WI38 (cell line): Measurements from ENCODE around the gene CEP112.

ENCODE experiments used
- H3K4me3 ChIP-seq: 2 replicates; pipeline ENCODE4 v1.5.1; 2011; ENCODE audit warnings: low read depth, mild to moderate bottlenecking, control low read depth, low read length
- TF ChIP-seq, protein P1 (sequence below): IDR thresholded peaks from 2 replicates; pipeline ENCODE4 v1.5.1; 2012; ENCODE audit warnings: low read depth, mild to moderate bottlenecking, control low read depth, low read length

Gene CEP112

DNA sequence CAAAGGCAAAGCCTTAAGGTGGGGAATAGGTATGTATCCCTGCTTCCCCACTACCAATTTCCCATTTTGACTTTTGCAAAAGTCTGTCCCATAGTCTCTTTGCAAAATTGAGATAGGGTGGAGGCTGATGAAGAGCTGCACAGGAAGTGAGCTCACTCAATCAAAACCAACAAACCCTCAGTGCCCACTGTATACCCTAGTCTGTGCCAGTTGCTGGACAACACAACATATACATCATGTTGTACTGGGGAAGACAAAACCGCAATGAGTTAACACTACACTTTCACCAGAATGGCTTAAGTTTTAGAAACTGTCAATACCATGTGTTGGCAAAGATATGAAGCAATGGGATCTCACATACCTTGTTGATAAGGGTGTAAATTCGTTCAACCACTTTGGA, 590.1 kb downstream of the CEP112 start:
- TF ChIP-seq, protein P1, sequence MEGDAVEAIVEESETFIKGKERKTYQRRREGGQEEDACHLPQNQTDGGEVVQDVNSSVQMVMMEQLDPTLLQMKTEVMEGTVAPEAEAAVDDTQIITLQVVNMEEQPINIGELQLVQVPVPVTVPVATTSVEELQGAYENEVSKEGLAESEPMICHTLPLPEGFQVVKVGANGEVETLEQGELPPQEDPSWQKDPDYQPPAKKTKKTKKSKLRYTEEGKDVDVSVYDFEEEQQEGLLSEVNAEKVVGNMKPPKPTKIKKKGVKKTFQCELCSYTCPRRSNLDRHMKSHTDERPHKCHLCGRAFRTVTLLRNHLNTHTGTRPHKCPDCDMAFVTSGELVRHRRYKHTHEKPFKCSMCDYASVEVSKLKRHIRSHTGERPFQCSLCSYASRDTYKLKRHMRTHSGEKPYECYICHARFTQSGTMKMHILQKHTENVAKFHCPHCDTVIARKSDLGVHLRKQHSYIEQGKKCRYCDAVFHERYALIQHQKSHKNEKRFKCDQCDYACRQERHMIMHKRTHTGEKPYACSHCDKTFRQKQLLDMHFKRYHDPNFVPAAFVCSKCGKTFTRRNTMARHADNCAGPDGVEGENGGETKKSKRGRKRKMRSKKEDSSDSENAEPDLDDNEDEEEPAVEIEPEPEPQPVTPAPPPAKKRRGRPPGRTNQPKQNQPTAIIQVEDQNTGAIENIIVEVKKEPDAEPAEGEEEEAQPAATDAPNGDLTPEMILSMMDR: no peak
- H3K4me3 ChIP-seq: no peak overlapping the region

DNA sequence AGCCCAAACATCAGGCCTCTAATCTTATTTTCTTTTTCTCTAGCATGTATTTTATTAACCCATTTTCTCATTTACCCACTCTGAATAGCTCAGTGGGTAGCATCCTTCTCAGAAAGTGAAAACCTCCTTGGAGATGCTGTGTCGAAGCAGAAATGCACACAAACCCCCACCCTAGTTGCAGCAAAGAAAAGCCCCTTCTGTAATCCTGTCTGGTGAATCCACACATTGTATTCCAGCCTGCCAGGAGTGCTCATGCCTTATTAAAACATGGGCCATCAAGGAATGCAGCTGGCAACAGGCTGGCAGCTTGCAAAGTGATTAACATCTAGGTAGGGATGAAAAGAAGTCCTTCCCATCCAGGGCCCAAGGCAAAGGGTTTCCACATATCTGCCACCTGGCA, 590.8 kb downstream of the CEP112 start:
- H3K4me3 ChIP-seq: no peak overlapping the region
- TF ChIP-seq, protein P1: no peak

DNA sequence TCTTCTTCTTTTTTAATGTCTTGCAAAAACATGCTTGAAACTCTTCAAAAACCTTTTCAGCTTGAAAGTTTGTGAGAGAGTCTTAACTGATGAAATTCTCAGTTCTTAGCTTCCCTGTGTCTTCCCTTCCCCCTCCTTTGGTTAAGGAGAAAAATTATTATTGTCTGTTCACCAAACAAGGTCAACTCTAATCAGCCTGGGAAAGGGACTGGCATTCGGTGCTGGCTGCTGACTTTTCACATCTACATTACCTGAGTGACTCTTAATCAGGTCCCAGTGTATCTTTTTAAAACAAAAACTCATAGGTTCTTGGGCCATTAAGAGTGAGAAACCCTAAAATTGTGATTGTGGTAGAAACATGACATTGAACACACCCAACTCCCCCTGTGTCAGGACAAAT, 591.4 kb downstream of the CEP112 start:
- no peak overlapping the region for H3K4me3 ChIP-seq
- TF ChIP-seq, protein P1: no peak

DNA sequence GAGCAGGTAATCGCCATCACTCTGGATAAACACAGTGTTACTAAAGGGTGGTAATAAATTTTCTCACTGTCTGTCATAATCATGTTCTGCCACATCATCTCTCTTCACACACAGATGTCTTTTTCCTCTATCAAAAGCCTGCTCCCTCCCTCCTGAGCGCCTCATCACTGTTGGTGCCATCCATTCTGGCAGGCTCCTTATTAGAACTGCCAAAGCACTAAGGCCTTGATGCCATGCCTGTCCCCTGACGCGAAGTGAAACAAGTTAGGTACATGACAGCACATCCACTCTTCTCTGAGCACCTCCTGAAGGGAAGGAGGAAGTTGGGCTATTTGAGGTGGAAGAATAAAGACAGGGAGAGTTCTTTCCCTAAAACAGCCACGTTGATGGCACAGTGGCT, 592.3 kb downstream of the CEP112 start:
- TF ChIP-seq, protein P1: no peak
- H3K4me3 ChIP-seq: no peak overlapping the region

DNA sequence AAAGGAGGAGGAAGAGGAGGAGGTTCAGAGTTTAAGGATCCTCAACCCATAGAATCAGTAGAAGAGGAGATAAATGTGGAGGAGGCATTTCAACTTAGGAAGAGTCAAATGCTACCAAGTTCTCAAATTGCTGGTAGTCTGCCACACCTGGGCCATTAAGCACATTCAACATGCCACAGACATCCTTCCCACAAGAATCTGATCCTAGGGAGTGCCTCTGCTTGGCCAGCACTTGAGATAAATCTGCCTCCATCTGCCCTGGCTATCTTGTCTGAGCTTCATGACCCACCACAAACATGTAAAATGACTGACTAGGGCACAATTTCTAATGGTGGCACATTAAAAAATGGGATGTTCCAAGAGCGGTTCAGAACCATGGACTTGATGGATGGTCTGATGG, 593.2 kb downstream of the CEP112 start:
- TF ChIP-seq, protein P1: no peak
- no peak overlapping the region for H3K4me3 ChIP-seq

DNA sequence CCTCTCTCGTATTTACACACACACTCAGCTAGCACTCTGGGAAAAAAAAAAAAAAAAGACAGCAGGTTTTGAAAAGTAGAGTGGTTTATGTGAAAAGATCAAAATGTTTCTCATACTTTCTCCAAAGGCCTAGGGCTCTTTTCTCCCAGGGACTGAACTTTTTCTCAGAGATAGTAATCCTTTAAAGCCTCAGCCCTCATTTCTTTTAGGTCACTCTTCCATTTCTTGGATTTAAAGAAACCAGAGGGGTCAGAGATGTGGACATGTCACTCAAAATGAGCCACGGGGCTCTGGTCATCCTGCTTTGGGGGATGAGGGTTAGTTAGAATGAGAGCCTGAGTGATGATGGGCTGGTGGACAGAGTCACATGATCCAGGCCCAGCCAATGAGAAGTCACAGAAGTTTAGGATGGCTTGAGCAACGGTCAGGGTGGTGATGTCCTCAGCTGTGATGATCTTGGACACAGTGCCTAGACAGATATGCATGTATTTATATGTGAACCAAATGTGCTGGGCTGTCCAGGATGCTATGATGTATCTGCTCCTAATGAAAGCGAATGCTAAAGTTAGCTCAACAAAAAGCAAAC, 596.8 kb downstream of the CEP112 start:
- TF ChIP-seq, protein P1: no peak
- no peak overlapping the region for H3K4me3 ChIP-seq

DNA sequence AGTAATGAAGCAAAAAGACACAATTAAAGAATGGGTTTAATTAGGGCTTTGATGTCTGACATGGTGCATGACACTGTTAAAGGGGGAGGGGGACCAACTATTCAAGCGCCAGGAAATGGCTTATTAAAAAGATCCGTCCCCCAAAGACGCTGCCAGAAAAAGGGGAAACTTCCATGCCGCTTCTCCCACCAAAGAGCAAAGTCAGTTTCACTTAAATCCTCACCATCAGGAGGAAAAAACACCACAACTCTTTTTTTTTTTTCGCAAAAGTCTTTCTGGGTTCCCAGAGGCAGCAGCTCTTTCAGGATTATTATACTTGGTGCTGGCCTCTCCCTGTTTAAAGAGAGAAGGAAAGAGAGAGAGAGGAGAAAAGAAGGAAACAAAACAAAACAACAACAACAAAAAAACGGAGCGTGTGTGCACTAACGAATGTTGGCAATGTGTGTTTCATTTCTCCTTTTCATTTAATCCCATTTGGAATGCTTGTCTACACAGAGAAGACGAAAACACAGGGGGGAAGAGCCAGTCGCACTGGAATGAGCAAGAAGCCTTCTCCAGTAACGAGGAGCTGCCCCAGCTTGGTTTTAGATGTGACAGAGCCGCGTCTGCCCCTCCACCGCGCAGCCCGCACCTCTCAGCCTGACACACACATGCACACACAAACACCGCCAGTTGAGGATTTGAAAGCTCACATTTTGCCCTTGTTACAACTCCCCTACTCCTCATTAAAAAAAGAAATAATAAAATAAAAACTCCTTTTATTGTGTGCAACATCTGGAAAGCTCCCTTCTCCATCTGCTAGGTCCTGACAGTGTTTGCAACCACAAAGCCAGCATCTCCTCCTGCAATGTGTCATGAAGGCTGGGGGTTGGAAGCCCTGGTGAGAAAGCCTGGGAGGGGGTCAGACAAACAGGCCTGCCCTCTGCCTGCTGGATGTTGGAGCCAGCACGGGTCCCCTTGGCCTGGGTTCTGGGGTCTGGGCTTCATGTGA, 597.8 kb downstream of the CEP112 start:
- TF ChIP-seq, protein P1: no peak
- peak overlapping the region; percentile 46 for H3K4me3 ChIP-seq
